GM12878 (cell line): ENCODE data around the gene LRRN4. TPM values are rescaled to one million over a fixed set of nuclear protein-coding genes. Genes with fewer than 3 reads are reported as not detected.
"Not testable (repeated sequence)": the region's sequence is repeated elsewhere in the genome, so short reads cannot be mapped to it uniquely, and the experiment has no call there.

Experiments
- ATAC-seq: fragments of 200-7000 bp; cut with Tn5 transposase; 3 replicates; pipeline ENCODE4 v1.9.1; 2020; ENCODE audit warnings: mild to moderate bottlenecking, moderate library complexity
- BruUV-seq: library from RNA; stranded (reverse); fragments of 400-500 nt; replicated peaks from 2 replicates; lab custom pipeline; 2021; lab: Mats Ljungman, UMichigan
- CTCF ChIA-PET: fragments of 300-600 bp; sonication (Branson Sonifier 250); formaldehyde crosslinking; extraction: SDS; loops from one replicate; lab custom pipeline; 2021; ENCODE audit warnings: inconsistent platforms; lab: Yijun Ruan, JAX
- POLR2A ChIA-PET: fragments of 350-600 bp; formaldehyde crosslinking; extraction: SDS; loops from one replicate; lab custom pipeline; 2021; ENCODE audit warnings: inconsistent platforms; lab: Charles Lee
- RAD21 ChIA-PET: fragments of 300-600 bp; sonication (Branson Sonifier 250); formaldehyde crosslinking; loops from one replicate; lab custom pipeline; 2023; ENCODE audit warnings: antibody characterized with exemption; ENCODE audit not compliant: unreplicated experiment; lab: Charles Lee
- SMC1A ChIA-PET: fragments of 300-600 bp; sonication (Branson Sonifier 250); formaldehyde crosslinking; loops from one replicate; lab custom pipeline; 2023; ENCODE audit not compliant: unreplicated experiment, uncharacterized antibody; lab: Charles Lee
- DNase-seq: peaks from one replicate; pipeline ENCODE4 v3.0.0-alpha.2; 2011; ENCODE audit warnings: low read depth, low spot score
- FAIRE-seq: peaks from 3 replicates; lab custom pipeline; 2011; peaks lifted over from hg19 to GRCh38; lab: Jason Lieb, UNC
- H2AFZ ChIP-seq: 2 replicates; pipeline ENCODE4 v1.6.0; 2011; ENCODE audit warnings: low read depth, low read length, control low read depth; ENCODE audit not compliant: control insufficient read depth
- H3K27ac ChIP-seq: 2 replicates; pipeline ENCODE4 v1.5.1; 2011; ENCODE audit warnings: control low read depth; ENCODE audit not compliant: control insufficient read depth, insufficient read depth
- H3K27me3 ChIP-seq, 2 experiments: replicated peaks in 1 of 2; 2 replicates each; pipeline versions ENCODE4 v1.6.0 to v1.6.1; 2011; ENCODE audit warnings: low read length in 1 of 2; ENCODE audit not compliant: control insufficient read depth in 2 of 2, insufficient read depth in 2 of 2
- H3K36me3 ChIP-seq, 2 experiments: 2 replicates each; pipeline ENCODE4 v1.5.1; 2011; ENCODE audit warnings: low read length in 1 of 2; ENCODE audit not compliant: control insufficient read depth in 2 of 2, insufficient read depth in 2 of 2
- H3K4me1 ChIP-seq: 2 replicates; pipeline ENCODE4 v1.6.1; 2011; ENCODE audit warnings: mild to moderate bottlenecking, low read length, moderate library complexity, mixed read lengths; ENCODE audit not compliant: control insufficient read depth, insufficient read depth
- H3K4me2 ChIP-seq: 2 replicates; pipeline ENCODE4 v1.6.0; 2011; ENCODE audit warnings: control low read depth; ENCODE audit not compliant: control insufficient read depth, insufficient read depth
- H3K4me3 ChIP-seq: fragments of 200-600 bp; sonication (generic); 2 replicates; pipeline ENCODE4 v1.5.1; 2016
- H3K79me2 ChIP-seq: 2 replicates; pipeline ENCODE4 v1.6.0; 2011; ENCODE audit warnings: low read length; ENCODE audit not compliant: control insufficient read depth, insufficient read depth
- H3K9ac ChIP-seq: 2 replicates; pipeline ENCODE4 v1.8.0; 2011; ENCODE audit warnings: low read length, control low read depth, mixed read lengths; ENCODE audit not compliant: control insufficient read depth, insufficient read depth
- H3K9me3 ChIP-seq: replicated peaks from 3 replicates; pipeline ENCODE4 v1.5.1; 2011; ENCODE audit warnings: mild to moderate bottlenecking, low read length; ENCODE audit not compliant: control insufficient read depth, insufficient read depth
- H4K20me1 ChIP-seq: 2 replicates; pipeline ENCODE4 v1.6.0; 2011; ENCODE audit not compliant: control insufficient read depth, insufficient read depth
- ASH2L ChIP-seq: fragments of 300-600, 200-600 bp; sonication (generic); IDR thresholded peaks from 2 replicates; pipeline ENCODE4 v1.6.1; 2017; ENCODE audit warnings: low read depth, mild to moderate bottlenecking, borderline replicate concordance
- CBFB ChIP-seq: IDR thresholded peaks from 2 replicates; pipeline ENCODE4 v1.6.1; 2016; ENCODE audit warnings: antibody characterized with exemption, low read depth
- CREM ChIP-seq: IDR thresholded peaks from 2 replicates; pipeline ENCODE4 v1.6.1; 2014; ENCODE audit warnings: antibody characterized with exemption, low read depth
- HDAC6 ChIP-seq: fragments of 200-600 bp; sonication (generic); IDR thresholded peaks from one replicate; pipeline ENCODE4 v1.8.0; 2017; ENCODE audit warnings: antibody characterized with exemption; ENCODE audit not compliant: unreplicated experiment
- KAT2A ChIP-seq: conservative IDR thresholded peaks from 2 replicates; pipeline ENCODE4 v1.6.1; 2011; ENCODE audit warnings: low read depth, low read length; ENCODE audit not compliant: control insufficient read depth
- RAD21 ChIP-seq: IDR thresholded peaks from 2 replicates; pipeline ENCODE4 v1.6.1; 2011; ENCODE audit warnings: mild to moderate bottlenecking, low read depth, low read length, moderate library complexity; ENCODE audit not compliant: insufficient read depth
- TAF1 ChIP-seq: IDR thresholded peaks from 2 replicates; pipeline ENCODE4 v1.6.1; 2011; ENCODE audit warnings: mild to moderate bottlenecking, low read depth, low read length, borderline replicate concordance
- ZZZ3 ChIP-seq: IDR thresholded peaks from 2 replicates; pipeline ENCODE4 v1.6.1; 2011; ENCODE audit warnings: low read depth; ENCODE audit not compliant: control insufficient read depth, insufficient read length
- WGBS: methylation state at CpG from one replicate; pipeline ENCODE4 v1.1.6; 2016; ENCODE audit warnings: low lambda C conversion rate; ENCODE audit not compliant: insufficient replicate concordance, insufficient coverage; ENCODE audit errors: missing lambda C conversion rate; 5-methylcytosine and 5-hydroxymethylcytosine counted together
- in situ Hi-C: fragments of 300-500 bp; cut with MboI; formaldehyde crosslinking; loops from 9 replicates; pipeline ENCODE4 v1.14.3; 2018; ENCODE audit warnings: mixed read lengths
- intact Hi-C: fragments of 100-400 bp; cut with micrococcal nuclease; formaldehyde crosslinking; loops from one replicate; pipeline ENCODE4 v1.14.2; 2022; ENCODE audit not compliant: unreplicated experiment
- polyA plus RNA-seq, 11 experiments: library from polyadenylated mRNA; depleted of rRNA in 4 of 11; unstranded in 6 of 11; stranded (reverse) in 5 of 11; fragments of >200 nt; fragmentation: Nextera tagmentation in 4 of 11; fragmentation: Illumina TruSeq in 1 of 11; extraction: Ambion mirVana in 4 of 11; extraction: Trizol in 1 of 11; gene quantifications; 1 replicate in 1 of 11; 2 replicates in 10 of 11; pipeline versions ENCODE4 v1.2.1 to v1.2.3, GENCODE V29; 2011 to 2016; ENCODE audit warnings: inconsistent platforms in 2 of 11, missing spikeins in 2 of 11, low read depth in 1 of 11
- total RNA-seq, 4 experiments: library from RNA; depleted of rRNA in 3 of 4; stranded (reverse); fragments of >200 nt in 3 of 4; fragmentation: Illumina TruSeq in 1 of 4; extraction: Trizol in 1 of 4; gene quantifications; 2 replicates each; pipeline versions ENCODE4 v1.2.1 to v1.2.3, GENCODE V29; 2013 to 2021

Gene LRRN4
- total and polyA plus RNA-seq, 10 of the 15 experiments (the other 5 are each of a cell fraction or from before 2014, with no cell fraction given), result 0.11 TPM; not detected in 9

DNA sequence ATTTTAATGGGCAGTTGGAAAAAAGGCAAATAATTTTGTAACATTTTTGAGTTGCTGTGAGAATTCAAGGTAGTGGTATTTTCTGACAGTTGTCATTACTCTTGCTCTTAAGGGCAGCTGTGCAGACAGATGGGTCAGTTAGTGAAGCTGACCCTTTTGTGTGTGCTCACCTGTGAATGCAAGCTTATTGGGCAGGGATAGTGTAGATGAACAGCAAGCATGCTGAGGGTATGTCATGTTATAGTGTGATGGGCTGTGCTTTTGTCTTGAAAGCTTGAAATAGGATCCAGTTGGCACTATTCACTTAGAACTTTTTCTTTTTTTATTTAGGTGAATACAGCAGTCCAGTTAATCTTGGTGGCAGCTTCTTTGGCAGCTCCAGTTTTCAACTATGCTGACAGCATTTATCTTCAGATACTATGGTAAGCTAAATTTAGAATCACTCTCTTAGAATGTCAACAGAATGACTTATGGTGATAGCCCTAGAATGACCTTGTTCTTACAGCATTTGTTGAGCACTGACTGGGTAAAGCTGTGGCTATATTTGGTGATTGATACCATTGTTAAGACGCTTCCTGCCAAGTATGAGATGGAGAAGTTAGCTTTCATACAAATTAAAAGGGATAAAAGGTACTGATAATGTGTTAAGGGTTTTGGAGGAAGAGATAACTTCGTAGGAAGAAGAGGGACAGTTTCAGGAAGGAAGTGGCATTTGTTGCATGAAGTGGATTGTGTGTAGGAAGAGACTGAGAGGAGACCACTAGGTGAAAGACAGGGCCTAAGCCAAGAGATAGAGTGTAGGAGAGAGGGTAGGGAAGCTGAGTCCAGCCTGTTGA is 19.5 kb downstream of the LRRN4 start:
- ChIA-PET CTCF (interaction anchor here (0.6 to 1.2 kb wide), 2 partner anchors 8 to 47 kb away, joined by 3 read pairs; no protein-coding TSS in a partner anchor), RAD21 (no interaction called here), SMC1A (interaction anchor here (0.6 to 1.3 kb wide), 2 partner anchors 12 to 67 kb away, joined by 3 to 4 read pairs; no protein-coding TSS in a partner anchor), POLR2A (no interaction called here)
- TF ChIP-seq CREM (no peak), CBFB (no peak), HDAC6 (no peak), TAF1 (no peak), RAD21 (no peak), ASH2L (no peak), ZZZ3 (no peak), KAT2A (no peak)
- Histone ChIP-seq H3K4me3 (no peak overlapping the region), H3K4me2 (no peak overlapping the region), H2AFZ (no peak overlapping the region), H3K9ac (no peak overlapping the region), H4K20me1 (no peaks in the 10 kb centered on the region), H3K79me2 (no peaks in the 10 kb centered on the region), H3K9me3 (no peaks in the 10 kb centered on the region), H3K27me3 (no peaks in the 10 kb centered on the region), H3K27ac (no peak overlapping the region), H3K36me3 (peaks cover 10 to 26% of the 10 kb centered on the region in 2 experiments), H3K4me1 (no peaks in the 10 kb centered on the region)
- FAIRE-seq, result no peak
- in situ Hi-C loops (no loop called here), intact Hi-C loops (no loop called here)
- 50% methylated on average over 2 of the region's 2 CpGs for WGBS
- ATAC-seq, result no peak
- no peak for DNase-seq
- BruUV-seq, result no TSS peak

DNA sequence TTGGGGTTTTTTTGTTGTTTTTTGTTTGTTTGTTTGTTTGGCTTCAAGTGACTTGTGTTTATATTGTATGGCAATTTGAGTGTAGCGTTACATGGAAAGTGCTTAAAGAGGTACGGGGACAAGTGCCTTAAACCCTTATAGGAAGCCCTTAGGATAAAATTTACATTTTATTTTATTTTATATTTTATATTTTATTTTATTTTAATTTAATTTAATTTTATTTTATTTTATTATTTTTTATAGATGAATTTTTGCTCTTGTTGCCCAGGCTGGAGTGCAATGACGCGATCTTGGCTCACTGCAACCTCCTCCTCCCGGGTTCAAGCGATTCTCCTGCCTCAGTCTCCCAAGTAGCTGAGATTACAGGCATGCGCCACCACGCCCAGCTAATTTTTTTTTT is 21.0 kb downstream of the LRRN4 start:
- BruUV-seq, intact Hi-C loops, H3K4me1 ChIP-seq, RAD21 ChIA-PET, H4K20me1 ChIP-seq, H3K4me2 ChIP-seq, H3K27me3 ChIP-seq, FAIRE-seq, SMC1A ChIA-PET, H3K9ac ChIP-seq, ATAC-seq, H3K4me3 ChIP-seq, H2AFZ ChIP-seq, H3K27ac ChIP-seq, in situ Hi-C loops, POLR2A ChIA-PET, H3K79me2 ChIP-seq, H3K9me3 ChIP-seq, DNase-seq: not testable (repeated sequence)
- CTCF ChIA-PET, result interaction anchor here (1.1 kb wide), 1 partner anchor 503 kb away, joined by 4 read pairs; no protein-coding TSS in a partner anchor
- peaks cover 5 to 14% of the 10 kb centered on the region in 2 experiments; a peak in 3 of 4 replicates for H3K36me3 ChIP-seq
- 100% methylated on average over 8 of the region's 8 CpGs for WGBS
